HG02623 (cell line): Measurements from ENCODE around the gene NTF3.

Source experiments
- ATAC-seq: cut with Tn5 transposase; IDR thresholded peaks from one replicate; pipeline ENCODE4 v1.9.1; 2021; ENCODE audit warnings: moderate library complexity; ENCODE audit not compliant: unreplicated experiment

Gene NTF3

DNA sequence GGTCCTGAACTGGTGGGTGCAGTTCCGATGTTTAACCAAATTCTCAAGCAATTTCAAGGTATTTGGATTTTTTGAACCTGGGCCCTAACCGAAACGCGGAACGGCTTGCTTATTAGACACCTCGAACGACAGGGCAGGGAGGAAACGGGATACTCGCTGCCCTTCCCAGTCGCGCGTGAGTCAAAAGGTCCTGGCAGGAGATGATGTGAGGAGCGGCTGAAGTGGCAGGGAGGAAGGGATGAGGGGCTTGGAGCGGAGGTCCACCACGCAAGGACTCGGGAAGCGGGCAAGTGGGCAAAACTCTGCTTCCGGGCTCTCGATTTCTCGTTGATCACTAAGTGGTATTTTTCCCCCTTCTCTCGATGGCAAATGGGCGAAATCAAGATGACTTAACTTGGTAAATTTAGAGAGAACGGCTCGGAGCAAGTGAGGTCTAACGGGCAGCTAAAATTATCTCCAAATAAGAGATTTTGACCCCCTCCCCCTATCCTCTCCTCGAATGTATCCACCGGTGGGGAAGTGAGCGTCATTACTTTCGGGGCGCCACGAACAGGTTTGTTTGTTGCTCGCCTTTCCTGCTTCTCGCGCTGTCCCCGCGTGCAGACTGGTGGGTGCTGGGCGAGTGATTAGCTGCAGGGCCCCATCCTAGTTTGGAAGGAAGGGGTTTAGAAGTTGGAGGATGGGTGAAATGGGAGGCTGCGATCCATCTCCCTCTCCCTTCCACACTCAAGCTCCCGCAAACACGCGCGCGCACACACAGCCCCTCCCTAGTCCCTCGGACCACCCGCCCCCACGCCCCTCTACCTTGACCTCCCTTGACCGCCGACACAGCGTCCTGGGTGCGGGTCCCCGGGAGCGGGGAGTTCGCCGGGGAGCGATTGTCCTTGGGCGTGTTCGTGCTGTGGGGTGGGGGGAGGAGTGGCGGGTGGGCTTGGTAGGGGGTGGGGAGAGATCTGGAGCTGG is 986 bp upstream of the NTF3 start:
- no peak for ATAC-seq

DNA sequence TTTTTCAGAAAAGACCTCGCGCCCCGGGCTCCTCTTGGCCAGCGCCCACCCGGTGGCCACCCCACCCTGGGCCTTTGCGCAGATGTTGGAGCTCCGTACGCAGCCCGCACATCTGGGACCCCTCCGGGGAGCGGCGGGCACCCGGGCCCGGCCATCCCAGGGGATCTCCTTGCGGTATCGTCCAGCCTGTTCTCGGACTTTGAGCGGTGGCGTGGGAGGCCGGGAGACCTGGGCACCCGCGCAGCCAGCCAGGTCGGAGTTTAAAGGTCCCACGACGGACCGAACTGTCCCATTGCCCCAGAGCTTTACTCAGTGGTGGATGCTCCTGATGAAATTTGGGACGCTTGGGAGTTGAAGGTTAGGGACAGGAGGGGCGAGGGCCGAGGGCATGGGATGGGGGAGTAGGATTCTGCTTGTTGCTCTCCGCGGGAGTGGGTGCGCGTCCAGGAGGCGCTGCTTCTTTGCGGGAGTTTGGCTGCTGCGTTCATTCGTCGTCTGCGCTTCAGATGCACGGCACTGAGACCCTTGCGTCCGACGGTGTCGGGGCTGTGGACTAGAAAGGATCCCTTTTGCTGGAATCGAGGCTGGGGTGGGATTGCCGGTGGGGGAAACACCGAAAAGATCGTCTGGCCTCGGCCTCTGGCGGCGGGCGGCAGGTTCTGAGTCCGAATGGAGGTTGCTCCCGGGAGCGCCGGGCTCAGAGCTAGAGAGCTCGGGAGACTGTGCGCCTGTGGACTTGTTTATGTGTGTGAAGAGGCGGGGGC is 1.4 kb downstream of the NTF3 start:
- ATAC-seq, result no peak

DNA sequence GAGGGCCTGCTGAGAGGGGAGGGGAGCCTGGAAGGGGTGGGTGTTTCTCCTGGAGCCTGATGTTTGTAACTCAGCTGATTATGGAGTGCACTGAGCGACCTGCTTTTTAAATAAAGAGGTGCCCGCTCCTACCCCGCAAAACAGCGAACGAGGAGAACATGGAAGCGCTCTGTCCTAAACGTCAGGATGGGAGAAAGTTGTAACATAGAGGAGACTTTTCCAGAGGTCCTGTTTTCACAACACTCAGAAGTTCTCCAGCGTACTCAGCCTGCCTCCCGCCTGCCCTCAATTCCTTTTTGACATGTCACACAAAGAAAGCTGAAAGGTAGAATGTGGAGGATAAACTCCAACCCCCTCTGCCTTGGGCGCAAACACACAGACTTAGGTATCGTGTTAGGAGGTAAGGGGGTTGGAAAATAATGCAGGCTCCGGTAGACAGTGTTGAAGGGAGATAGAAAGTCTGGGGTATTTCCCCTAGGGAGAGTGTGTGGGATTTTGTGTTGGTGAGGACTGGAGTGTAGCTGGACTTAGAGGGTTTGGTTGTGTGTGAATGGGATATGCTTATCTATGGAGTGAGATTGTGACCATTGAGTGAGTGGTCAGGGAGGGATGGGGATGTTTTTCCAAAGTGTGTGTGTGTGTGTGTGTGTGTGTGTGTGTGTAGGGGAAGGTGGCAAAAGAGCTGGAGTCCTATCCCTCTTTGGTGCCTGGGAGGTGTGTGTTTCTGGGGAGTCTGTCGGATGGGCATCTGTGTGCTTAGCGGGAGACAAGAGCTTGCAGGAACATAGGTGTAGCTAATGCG is 2.1 kb downstream of the NTF3 start:
- ATAC-seq, result no peak

GRCh38 chr12:5434647-5435560 is 3.0 kb downstream of the NTF3 start:
- no peak for ATAC-seq

DNA sequence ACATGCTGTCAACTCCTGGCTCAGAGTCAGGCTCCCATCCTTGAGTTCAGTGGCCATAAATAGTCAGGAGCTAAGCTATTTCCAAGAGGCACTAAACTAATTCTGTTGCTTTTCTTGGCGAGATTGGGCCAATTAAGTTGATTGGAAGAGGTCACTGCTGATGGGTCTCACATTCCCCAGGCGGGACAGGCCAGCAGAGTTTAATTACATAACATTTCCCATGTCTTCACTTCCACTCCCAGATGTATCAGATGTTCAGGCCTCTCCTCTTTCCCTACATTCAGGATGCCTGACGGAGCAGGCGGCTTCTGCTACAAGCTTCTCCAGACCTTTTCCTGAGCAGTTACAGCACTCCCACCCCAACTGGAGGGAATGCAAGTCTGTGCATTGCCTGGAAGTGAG is 5.3 kb downstream of the NTF3 start:
- ATAC-seq, result no peak

GRCh38 chr12:5437589-5437988 is 5.7 kb downstream of the NTF3 start:
- ATAC-seq, result no peak

- ATAC-seq, result no peak
These were observed 6.8 kb downstream of the NTF3 start for GRCh38 chr12:5438671-5439200.

- no peak for ATAC-seq
These were observed 7.5 kb downstream of the NTF3 start for GRCh38 chr12:5439371-5439771.

DNA sequence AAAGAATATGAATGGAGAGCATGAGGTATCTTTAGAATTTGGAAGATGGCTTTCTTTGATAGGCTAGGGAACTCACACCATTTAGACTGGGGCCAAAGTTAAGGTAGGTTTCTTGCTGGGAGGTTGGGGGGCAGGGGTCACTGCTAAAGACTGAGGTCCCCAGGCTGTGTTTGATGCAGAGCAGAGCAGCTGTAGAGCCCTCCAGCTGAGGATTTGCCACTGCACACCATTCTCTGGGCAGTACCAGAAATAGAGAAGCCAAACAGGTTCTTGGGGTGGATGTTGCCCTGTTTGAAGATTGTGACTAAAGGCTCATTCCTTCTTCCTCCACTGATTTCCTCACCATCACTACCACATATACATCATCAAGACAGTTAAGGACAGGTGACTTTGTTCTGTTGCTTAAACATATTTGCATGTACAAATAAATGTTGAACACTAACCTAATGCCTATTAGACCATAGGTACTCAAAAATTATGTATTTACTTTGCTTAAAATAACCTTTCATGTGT is 7.9 kb downstream of the NTF3 start:
- no peak for ATAC-seq

DNA sequence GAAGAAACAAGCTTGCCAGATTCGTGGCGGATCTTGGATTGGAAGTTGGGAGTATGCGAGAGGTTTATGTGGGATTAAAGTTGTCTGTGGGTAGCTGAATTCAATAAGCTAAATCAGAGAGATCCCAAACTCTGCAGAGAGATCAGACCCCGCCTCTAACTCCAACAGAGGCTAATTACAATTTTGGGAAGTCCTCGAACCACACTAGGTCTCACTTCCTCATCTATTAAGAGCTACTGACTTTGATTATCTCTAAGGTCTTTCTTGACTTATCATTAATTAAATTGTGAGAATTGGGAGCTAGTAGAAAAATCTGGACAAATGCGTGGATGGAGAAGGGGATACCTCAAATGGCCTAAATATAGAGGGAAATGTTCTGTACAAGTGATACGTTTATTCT is 9.1 kb downstream of the NTF3 start:
- no peak for ATAC-seq

DNA sequence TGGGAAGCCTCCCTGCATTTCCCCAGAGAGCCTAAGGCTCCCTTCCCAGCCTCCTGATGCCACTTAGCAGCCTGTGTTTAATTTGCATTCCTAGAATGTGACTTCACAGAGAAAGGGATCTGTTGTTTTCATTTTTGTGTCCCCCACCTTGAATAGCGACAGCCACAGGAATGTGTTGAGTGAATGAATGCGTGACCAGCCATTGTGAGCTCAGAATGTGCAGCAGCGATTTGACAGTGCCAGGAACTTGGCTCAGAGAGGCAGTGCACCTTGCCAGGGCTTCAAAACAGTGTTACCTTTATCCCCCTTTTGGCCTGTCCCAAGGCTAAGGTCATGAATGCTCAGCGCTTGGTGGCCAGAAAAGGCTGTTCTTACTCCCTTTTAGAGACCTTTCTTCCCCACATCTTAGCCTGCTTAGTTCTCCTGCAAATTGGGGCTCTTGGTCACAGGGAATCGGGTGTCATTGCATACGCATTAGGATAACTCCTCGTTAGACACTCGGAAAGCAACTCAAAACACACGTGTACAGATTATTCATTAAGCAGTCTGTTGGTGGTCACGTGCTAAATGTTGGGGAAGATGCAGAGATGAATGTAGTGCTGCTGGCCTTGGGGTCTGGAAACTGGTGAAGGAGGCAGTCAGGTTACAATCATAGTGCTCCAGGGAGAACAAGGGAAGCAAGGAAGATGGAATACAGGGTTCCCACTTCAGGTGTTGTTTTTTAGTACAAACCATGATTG is 9.8 kb downstream of the NTF3 start:
- ATAC-seq, result no peak

- no peak for ATAC-seq
These were observed 10.5 kb downstream of the NTF3 start for GRCh38 chr12:5442251-5443006.

DNA sequence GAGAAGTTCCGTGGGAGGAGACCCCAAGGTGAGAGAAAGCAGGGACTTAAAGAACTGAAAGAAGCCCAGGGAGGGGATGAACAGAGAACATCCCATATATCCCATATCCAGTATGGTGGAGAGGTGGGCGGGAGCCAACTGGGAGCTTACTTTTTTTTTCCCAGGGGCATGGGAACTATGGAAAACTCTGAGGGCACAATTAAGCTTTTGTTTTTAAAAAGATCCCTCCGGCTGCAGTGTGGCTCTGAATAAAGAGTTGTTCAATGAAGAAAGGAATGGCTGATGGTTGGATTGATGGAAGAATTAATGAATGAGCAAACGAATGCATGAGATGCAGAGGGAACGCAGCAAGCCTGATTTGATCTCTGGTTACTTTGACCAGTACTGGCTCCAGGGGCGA is 12.6 kb downstream of the NTF3 start:
- no peak for ATAC-seq

DNA sequence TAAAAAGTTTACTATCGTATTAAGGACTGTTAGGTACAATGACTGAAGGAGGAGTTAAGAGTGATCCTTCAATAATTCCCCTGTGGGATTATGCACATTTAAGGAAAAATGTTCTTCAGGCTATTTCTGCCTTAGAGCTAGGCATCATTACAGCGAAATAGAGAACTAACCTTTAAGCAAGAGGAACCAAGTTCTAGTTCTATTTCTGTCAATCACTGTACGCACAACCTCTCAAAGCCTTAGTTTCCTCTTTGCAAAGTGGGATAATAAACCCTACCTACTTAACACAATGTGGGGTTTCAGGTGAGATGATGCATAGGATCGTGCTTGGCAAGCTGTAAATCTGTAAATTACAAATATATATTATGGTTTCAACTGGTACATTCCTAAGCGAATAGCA is 15.4 kb downstream of the NTF3 start:
- no peak for ATAC-seq

DNA sequence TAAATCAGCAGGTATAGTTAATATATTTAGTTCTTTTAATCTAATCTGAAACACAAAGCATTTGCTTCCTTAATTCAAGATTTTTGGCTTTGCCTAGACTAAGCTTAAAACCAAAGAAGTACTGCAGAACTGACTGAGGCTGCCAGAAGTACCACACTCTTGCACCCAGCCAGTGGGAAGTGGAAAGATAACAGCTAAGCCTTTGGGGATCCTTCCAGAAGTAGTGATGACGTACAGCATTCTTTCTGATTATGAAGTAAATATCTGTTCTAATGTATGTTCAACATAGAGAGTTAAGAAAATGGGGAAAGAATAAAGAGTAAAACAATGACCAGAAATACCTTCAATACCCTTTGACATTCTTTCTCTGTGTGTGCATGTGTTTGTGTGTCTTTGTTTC is 19.3 kb downstream of the NTF3 start:
- ATAC-seq, result no peak

GRCh38 chr12:5452569-5452968 is 20.7 kb downstream of the NTF3 start:
- ATAC-seq, result no peak

DNA sequence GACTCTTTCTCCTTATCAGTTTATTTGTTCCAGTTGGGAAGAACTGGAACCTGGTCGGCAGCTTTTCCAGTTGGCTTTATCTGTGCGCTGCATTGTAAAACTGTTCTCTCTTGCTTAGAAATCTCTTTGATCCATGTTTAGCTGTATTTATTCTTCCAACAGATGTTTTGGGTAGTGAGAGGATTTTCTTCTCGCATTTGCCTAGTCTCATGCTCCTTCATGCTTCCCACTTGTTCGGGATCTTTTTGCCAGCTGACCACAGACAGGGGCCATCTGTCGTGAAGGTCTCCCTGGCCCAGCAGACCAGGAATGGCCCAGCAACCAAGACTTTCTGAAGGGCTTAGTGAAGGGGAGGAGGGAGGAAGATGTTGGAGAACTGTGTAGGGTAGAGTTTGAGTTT is 21.6 kb downstream of the NTF3 start:
- ATAC-seq, result no peak

DNA sequence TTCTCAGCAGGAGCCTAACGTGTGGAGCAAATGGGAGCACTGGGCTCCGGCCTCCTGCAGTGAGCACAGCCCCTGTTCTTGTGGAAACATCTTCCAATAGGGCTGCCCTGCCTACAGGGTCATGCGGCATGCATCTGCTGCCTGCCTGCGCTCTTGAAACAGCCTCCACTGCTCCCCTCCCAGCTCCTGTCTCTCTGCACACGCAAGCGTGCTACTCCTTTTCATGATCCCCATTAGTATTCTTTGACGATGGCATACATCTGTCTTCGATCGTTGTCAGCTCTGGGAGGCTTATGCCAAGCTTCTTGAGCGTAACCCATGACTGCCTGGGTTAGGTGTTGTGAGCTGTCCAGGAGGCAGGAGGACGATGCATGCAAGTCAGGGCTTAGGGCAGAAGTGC is 23.1 kb downstream of the NTF3 start:
- ATAC-seq, result no peak
